ENCODE measurements around the gene HACE1.
"Not testable (repeated sequence)": the region's sequence is repeated elsewhere in the genome, so short reads cannot be mapped to it uniquely, and the experiment has no call there.

The HACE1 gene

GRCh38 chr6:104813552-104813951 lies 46.2 kb downstream of the HACE1 start:
- Histone ChIP-seq H2AFZ (ENCODE audit: low read depth, low read length) (no peak overlapping the region), H3K27me3 (ENCODE audit: insufficient read depth, low read length, poor library complexity) (no peaks in the 10 kb centered on the region), H3K4me3 (ENCODE audit: low read depth in 1 of 2, low read length in 2 of 2) (no peak overlapping the region), H3K36me3 (ENCODE audit: insufficient read depth, low read length) (peaks cover 39% of the 10 kb centered on the region), H3K9ac (ENCODE audit: low read depth, low read length) (no peak overlapping the region), H3K9me3 (ENCODE audit: insufficient read depth, low read length, severe bottlenecking) (no peaks in the 10 kb centered on the region), H3K79me2 (ENCODE audit: insufficient read depth, low read length) (peaks cover 45% of the 10 kb centered on the region), H3K4me2 (ENCODE audit: insufficient read depth, low read length) (no peak overlapping the region), H4K20me1 (ENCODE audit: insufficient read depth, low read length) (no peaks in the 10 kb centered on the region), H3K4me1 (ENCODE audit: insufficient read depth, low read length) (no peaks in the 10 kb centered on the region; the same call in 1 of the 2 replicates), H3K27ac (ENCODE audit: low read length) (no peak overlapping the region)
- TF ChIP-seq, protein P1, sequence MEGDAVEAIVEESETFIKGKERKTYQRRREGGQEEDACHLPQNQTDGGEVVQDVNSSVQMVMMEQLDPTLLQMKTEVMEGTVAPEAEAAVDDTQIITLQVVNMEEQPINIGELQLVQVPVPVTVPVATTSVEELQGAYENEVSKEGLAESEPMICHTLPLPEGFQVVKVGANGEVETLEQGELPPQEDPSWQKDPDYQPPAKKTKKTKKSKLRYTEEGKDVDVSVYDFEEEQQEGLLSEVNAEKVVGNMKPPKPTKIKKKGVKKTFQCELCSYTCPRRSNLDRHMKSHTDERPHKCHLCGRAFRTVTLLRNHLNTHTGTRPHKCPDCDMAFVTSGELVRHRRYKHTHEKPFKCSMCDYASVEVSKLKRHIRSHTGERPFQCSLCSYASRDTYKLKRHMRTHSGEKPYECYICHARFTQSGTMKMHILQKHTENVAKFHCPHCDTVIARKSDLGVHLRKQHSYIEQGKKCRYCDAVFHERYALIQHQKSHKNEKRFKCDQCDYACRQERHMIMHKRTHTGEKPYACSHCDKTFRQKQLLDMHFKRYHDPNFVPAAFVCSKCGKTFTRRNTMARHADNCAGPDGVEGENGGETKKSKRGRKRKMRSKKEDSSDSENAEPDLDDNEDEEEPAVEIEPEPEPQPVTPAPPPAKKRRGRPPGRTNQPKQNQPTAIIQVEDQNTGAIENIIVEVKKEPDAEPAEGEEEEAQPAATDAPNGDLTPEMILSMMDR (IDR thresholded peaks at IDR 0.05; ENCODE audit: borderline replicate concordance, extremely low read depth, low read length, poor library complexity, severe bottlenecking), result no peak
- no peak for TF ChIP-seq EZH2 (IDR thresholded peaks at IDR 0.05; ENCODE audit: borderline replicate concordance, low read depth, low read length, severe bottlenecking)
- ATAC-seq (ENCODE audit: insufficient read depth, low read depth) (no peak), DNase-seq (no peak)

DNA sequence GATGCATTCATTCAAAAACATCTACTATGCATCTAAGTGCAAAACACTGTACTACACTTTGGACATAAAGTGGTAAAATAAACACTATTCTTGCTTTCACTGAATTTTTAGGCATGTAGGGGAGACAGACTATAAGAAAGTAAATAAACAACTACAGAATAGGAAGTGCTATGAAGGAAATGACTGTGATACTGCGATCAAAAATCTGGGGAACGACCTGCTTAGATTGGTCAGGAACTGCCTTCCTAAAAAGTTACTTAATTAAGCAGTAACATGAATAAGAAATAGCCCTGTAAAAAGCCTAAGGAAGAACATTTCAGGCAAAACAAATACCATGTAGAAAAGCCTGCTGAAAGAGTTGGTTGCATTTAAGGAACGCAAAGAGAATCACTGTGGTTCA lies 50.6 kb downstream of the HACE1 start:
- H2AFZ ChIP-seq (ENCODE audit: low read depth, low read length), result no peak overlapping the region
- no peak overlapping the region for H3K27ac ChIP-seq (ENCODE audit: low read length)
- peaks cover 40% of the 10 kb centered on the region for H3K36me3 ChIP-seq (ENCODE audit: insufficient read depth, low read length)
- no peaks in the 10 kb centered on the region; the same call in 1 of the 2 replicates for H3K4me1 ChIP-seq (ENCODE audit: insufficient read depth, low read length)
- peaks cover 32% of the 10 kb centered on the region for H3K79me2 ChIP-seq (ENCODE audit: insufficient read depth, low read length)
- H4K20me1 ChIP-seq (ENCODE audit: insufficient read depth, low read length), result no peaks in the 10 kb centered on the region
- TF ChIP-seq EZH2 (IDR thresholded peaks at IDR 0.05; ENCODE audit: borderline replicate concordance, low read depth, low read length, severe bottlenecking), result no peak
- TF ChIP-seq, protein P1 (IDR thresholded peaks at IDR 0.05; ENCODE audit: borderline replicate concordance, extremely low read depth, low read length, poor library complexity, severe bottlenecking), result no peak
- DNase-seq (no peak), ATAC-seq (ENCODE audit: insufficient read depth, low read depth) (no peak)
- no peak overlapping the region for H3K9ac ChIP-seq (ENCODE audit: low read depth, low read length)
- no peak overlapping the region for H3K4me3 ChIP-seq (ENCODE audit: low read depth in 1 of 2, low read length in 2 of 2)
- no peaks in the 10 kb centered on the region for H3K9me3 ChIP-seq (ENCODE audit: insufficient read depth, low read length, severe bottlenecking)
- H3K4me2 ChIP-seq (ENCODE audit: insufficient read depth, low read length), result no peak overlapping the region
- H3K27me3 ChIP-seq (ENCODE audit: insufficient read depth, low read length, poor library complexity), result no peaks in the 10 kb centered on the region

- not testable (repeated sequence) for H4K20me1 ChIP-seq (ENCODE audit: insufficient read depth, low read length); ATAC-seq (ENCODE audit: insufficient read depth, low read depth); H3K27ac ChIP-seq (ENCODE audit: low read length); H3K4me1 ChIP-seq (ENCODE audit: insufficient read depth, low read length); H3K4me3 ChIP-seq (ENCODE audit: low read depth in 1 of 2, low read length in 2 of 2); DNase-seq; H3K27me3 ChIP-seq (ENCODE audit: insufficient read depth, low read length, poor library complexity); H3K9me3 ChIP-seq (ENCODE audit: insufficient read depth, low read length, severe bottlenecking); H2AFZ ChIP-seq (ENCODE audit: low read depth, low read length); H3K4me2 ChIP-seq (ENCODE audit: insufficient read depth, low read length); H3K9ac ChIP-seq (ENCODE audit: low read depth, low read length)
- Histone ChIP-seq H3K79me2 (ENCODE audit: insufficient read depth, low read length) (peaks cover 18% of the 10 kb centered on the region), H3K36me3 (ENCODE audit: insufficient read depth, low read length) (peaks cover 25% of the 10 kb centered on the region)
Observed at GRCh38 chr6:104805335-104805734, 54.4 kb downstream of the HACE1 start.

DNA sequence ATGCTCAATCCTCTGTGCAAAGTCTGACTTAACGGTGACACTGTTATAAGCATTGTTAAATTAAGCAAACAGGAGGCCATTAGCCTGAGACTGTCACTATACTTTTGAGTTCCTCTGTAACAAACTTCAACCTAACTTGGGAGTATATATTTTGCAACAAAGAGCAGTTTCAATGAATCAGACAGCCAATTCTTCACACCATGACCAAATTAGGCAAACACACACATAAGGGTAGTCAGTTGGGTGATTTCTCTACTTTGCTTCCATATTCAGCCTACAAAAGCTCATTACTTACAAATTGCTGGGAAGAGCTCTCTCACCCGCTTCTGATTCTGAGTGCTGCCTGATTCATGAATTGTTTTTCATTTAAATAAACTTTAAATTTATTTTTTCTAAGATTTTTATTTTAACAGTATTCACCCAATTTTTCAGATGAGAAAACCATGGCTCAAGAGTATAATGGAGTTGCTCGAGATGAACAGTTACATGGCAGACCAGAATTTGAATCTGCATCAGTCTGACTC lies 60.5 kb downstream of the HACE1 start:
- TF ChIP-seq, protein P1 (IDR thresholded peaks at IDR 0.05; ENCODE audit: borderline replicate concordance, extremely low read depth, low read length, poor library complexity, severe bottlenecking), result no peak
- no peak for TF ChIP-seq EZH2 (IDR thresholded peaks at IDR 0.05; ENCODE audit: borderline replicate concordance, low read depth, low read length, severe bottlenecking)
- Histone ChIP-seq H3K9me3 (ENCODE audit: insufficient read depth, low read length, severe bottlenecking) (no peaks in the 10 kb centered on the region), H3K4me3 (ENCODE audit: low read depth in 1 of 2, low read length in 2 of 2) (no peak overlapping the region), H3K4me2 (ENCODE audit: insufficient read depth, low read length) (no peak overlapping the region), H2AFZ (ENCODE audit: low read depth, low read length) (no peak overlapping the region), H3K4me1 (ENCODE audit: insufficient read depth, low read length) (no peaks in the 10 kb centered on the region), H4K20me1 (ENCODE audit: insufficient read depth, low read length) (no peaks in the 10 kb centered on the region), H3K79me2 (ENCODE audit: insufficient read depth, low read length) (peaks cover 24% of the 10 kb centered on the region), H3K36me3 (ENCODE audit: insufficient read depth, low read length) (peaks cover 32% of the 10 kb centered on the region), H3K9ac (ENCODE audit: low read depth, low read length) (no peak overlapping the region), H3K27ac (ENCODE audit: low read length) (no peak overlapping the region), H3K27me3 (ENCODE audit: insufficient read depth, low read length, poor library complexity) (no peaks in the 10 kb centered on the region)
- ATAC-seq (ENCODE audit: insufficient read depth, low read depth) (no peak), DNase-seq (no peak)
